ENCODE measurements around the gene ITGA5.

ITGA5 gene

GRCh38 chr12:54352891-54353874 is 65.9 kb downstream of the ITGA5 start:
- no peak overlapping the region for H3K4me2 ChIP-seq (ENCODE audit: low read depth, low read length, poor library complexity, severe bottlenecking)
- H3K9me3 ChIP-seq (ENCODE audit: insufficient read depth, low read length): no peaks in the 10 kb centered on the region
- TF ChIP-seq CTCF (IDR thresholded peaks at IDR 0.05; ENCODE audit: insufficient read depth, low read length, poor library complexity, severe bottlenecking): no peak
- TF ChIP-seq EZH2phosphoT487 (conservative IDR thresholded peaks at IDR 0.05; ENCODE audit: low read length): no peak
- H3F3A ChIP-seq (ENCODE audit: insufficient read depth): 0 out of 2 replicates have a peak, but pooled peaks cover 2% of the 10 kb centered on the region
- no peak overlapping the region for H3K27ac ChIP-seq (ENCODE audit: low read depth, low read length)
- H2AFZ ChIP-seq (ENCODE audit: low read depth, low read length, severe bottlenecking): no peak overlapping the region
- no peak overlapping the region for H3K4me3 ChIP-seq (ENCODE audit: insufficient read depth, low read length, poor library complexity, severe bottlenecking)
- H3K9me2 ChIP-seq (replicated peaks; ENCODE audit: insufficient read depth, low read length): no peaks in the 10 kb centered on the region
- H3K9ac ChIP-seq (ENCODE audit: low read length): no peak overlapping the region
- no peaks in the 10 kb centered on the region for H3K27me3 ChIP-seq (ENCODE audit: low read length)
- H3K36me3 ChIP-seq (ENCODE audit: low read length): 0 out of 2 replicates have a peak, but pooled peaks cover 7% of the 10 kb centered on the region
- H4K20me1 ChIP-seq (ENCODE audit: low read depth, low read length): no peaks in the 10 kb centered on the region
- no peaks in the 10 kb centered on the region for H3K79me2 ChIP-seq (ENCODE audit: insufficient read depth, low read length)

GRCh38 chr12:54352022-54352531 is 67.0 kb downstream of the ITGA5 start:
- Histone ChIP-seq H3K9me2 (replicated peaks; ENCODE audit: insufficient read depth, low read length) (no peaks in the 10 kb centered on the region), H4K20me1 (ENCODE audit: low read depth, low read length) (no peaks in the 10 kb centered on the region), H2AFZ (ENCODE audit: low read depth, low read length, severe bottlenecking) (no peak overlapping the region), H3K79me2 (ENCODE audit: insufficient read depth, low read length) (no peaks in the 10 kb centered on the region), H3K4me3 (ENCODE audit: insufficient read depth, low read length, poor library complexity, severe bottlenecking) (no peak overlapping the region), H3K9me3 (ENCODE audit: insufficient read depth, low read length) (no peaks in the 10 kb centered on the region), H3K27me3 (ENCODE audit: low read length) (no peaks in the 10 kb centered on the region), H3K27ac (ENCODE audit: low read depth, low read length) (no peak overlapping the region), H3K9ac (ENCODE audit: low read length) (no peak overlapping the region), H3K4me2 (ENCODE audit: low read depth, low read length, poor library complexity, severe bottlenecking) (no peak overlapping the region), H3K36me3 (ENCODE audit: low read length) (0 out of 2 replicates have a peak, but pooled peaks cover 7% of the 10 kb centered on the region), H3F3A (ENCODE audit: insufficient read depth) (0 out of 2 replicates have a peak, but pooled peaks cover 2% of the 10 kb centered on the region)
- TF ChIP-seq EZH2phosphoT487 (conservative IDR thresholded peaks at IDR 0.05; ENCODE audit: low read length): no peak
- no peak for TF ChIP-seq CTCF (IDR thresholded peaks at IDR 0.05; ENCODE audit: insufficient read depth, low read length, poor library complexity, severe bottlenecking)

- Histone ChIP-seq H3F3A (ENCODE audit: insufficient read depth) (no peaks in the 10 kb centered on the region), H4K20me1 (ENCODE audit: low read depth, low read length) (no peaks in the 10 kb centered on the region), H3K9ac (ENCODE audit: low read length) (no peak overlapping the region), H3K36me3 (ENCODE audit: low read length) (0 out of 2 replicates have a peak, but pooled peaks cover 7% of the 10 kb centered on the region), H3K27ac (ENCODE audit: low read depth, low read length) (no peak overlapping the region), H2AFZ (ENCODE audit: low read depth, low read length, severe bottlenecking) (no peak overlapping the region), H3K4me3 (ENCODE audit: insufficient read depth, low read length, poor library complexity, severe bottlenecking) (no peak overlapping the region), H3K27me3 (ENCODE audit: low read length) (no peaks in the 10 kb centered on the region), H3K4me2 (ENCODE audit: low read depth, low read length, poor library complexity, severe bottlenecking) (no peak overlapping the region), H3K9me2 (replicated peaks; ENCODE audit: insufficient read depth, low read length) (no peaks in the 10 kb centered on the region), H3K79me2 (ENCODE audit: insufficient read depth, low read length) (no peaks in the 10 kb centered on the region), H3K9me3 (ENCODE audit: insufficient read depth, low read length) (no peaks in the 10 kb centered on the region)
- TF ChIP-seq CTCF (IDR thresholded peaks at IDR 0.05; ENCODE audit: insufficient read depth, low read length, poor library complexity, severe bottlenecking): no peak
- TF ChIP-seq EZH2phosphoT487 (conservative IDR thresholded peaks at IDR 0.05; ENCODE audit: low read length): no peak
Measured at GRCh38 chr12:54351341-54351740, 67.7 kb downstream of the ITGA5 start.
